ENCODE data around the gene MOGAT1. TPM values are rescaled to one million over a fixed set of nuclear protein-coding genes. Genes with fewer than 3 reads are reported as not detected.

MOGAT1 gene
- total RNA-seq, 4 donors from 2014 or later = not detected

- H3K4me1 ChIP-seq = no peaks in the 10 kb centered on the region
Observed at GRCh38 chr2:222739939-222740338, 68.5 kb downstream of the MOGAT1 start.

GRCh38 chr2:222743251-222743812 lies 71.9 kb downstream of the MOGAT1 start:
- no peaks in the 10 kb centered on the region for H3K9me3 ChIP-seq
- 62% methylated on average over 10 of the region's 10 CpGs for WGBS
- no peak overlapping the region for H3K4me3 ChIP-seq
- H3K27me3 ChIP-seq = no peaks in the 10 kb centered on the region
- no peak for DNase-seq (ENCODE audit: low spot score in 2 of 2)
- H3K4me1 ChIP-seq = no peaks in the 10 kb centered on the region
- H3K27ac ChIP-seq = no peak overlapping the region
- no peaks in the 10 kb centered on the region for H3K36me3 ChIP-seq
- TF ChIP-seq POLR2AphosphoS5 (IDR thresholded peaks at IDR 0.05) (no peak), POLR2A (IDR thresholded peaks at IDR 0.05) (no peak), EP300 (IDR thresholded peaks at IDR 0.05) (no peak), CTCF (IDR thresholded peaks at IDR 0.05) (no peak)

More at GRCh38 chr2:222739939-222740338, 68.5 kb downstream of the MOGAT1 start:
- Histone ChIP-seq H3K36me3 (no peaks in the 10 kb centered on the region), H3K27me3 (no peaks in the 10 kb centered on the region), H3K27ac (no peak overlapping the region), H3K9me3 (no peaks in the 10 kb centered on the region), H3K4me3 (no peak overlapping the region)
- DNase-seq (ENCODE audit: low spot score in 2 of 2) = no peak
- 86% methylated on average over 4 of the region's 4 CpGs for WGBS
- TF ChIP-seq CTCF (IDR thresholded peaks at IDR 0.05) (no peak), POLR2AphosphoS5 (IDR thresholded peaks at IDR 0.05) (no peak), EP300 (IDR thresholded peaks at IDR 0.05) (no peak), POLR2A (IDR thresholded peaks at IDR 0.05) (no peak)

- no peak overlapping the region for H3K27ac ChIP-seq
Observed at GRCh38 chr2:222745836-222746559, 74.5 kb downstream of the MOGAT1 start.

GRCh38 chr2:222747526-222748160 lies 76.2 kb downstream of the MOGAT1 start:
- H3K27ac ChIP-seq = no peak overlapping the region
- no peaks in the 10 kb centered on the region for H3K9me3 ChIP-seq
- DNase-seq (ENCODE audit: low spot score in 2 of 2) = no peak

More at GRCh38 chr2:222745836-222746559, 74.5 kb downstream of the MOGAT1 start:
- no peak for DNase-seq (ENCODE audit: low spot score in 2 of 2)
- H3K4me3 ChIP-seq = no peak overlapping the region
- H3K36me3 ChIP-seq = no peaks in the 10 kb centered on the region
- 66% methylated on average over 8 of the region's 8 CpGs for WGBS
- H3K27me3 ChIP-seq = no peaks in the 10 kb centered on the region
- TF ChIP-seq POLR2A (IDR thresholded peaks at IDR 0.05) = no peak
- no peaks in the 10 kb centered on the region for H3K9me3 ChIP-seq
- no peaks in the 10 kb centered on the region for H3K4me1 ChIP-seq

GRCh38 chr2:222750533-222750932 lies 79.1 kb downstream of the MOGAT1 start:
- 85% methylated on average over 3 of the region's 3 CpGs for WGBS
- H3K27ac ChIP-seq = no peak overlapping the region
- H3K4me1 ChIP-seq = no peaks in the 10 kb centered on the region
- H3K9me3 ChIP-seq = no peaks in the 10 kb centered on the region
- DNase-seq (ENCODE audit: low spot score in 2 of 2) = no peak
- H3K36me3 ChIP-seq = no peaks in the 10 kb centered on the region
- no peaks in the 10 kb centered on the region for H3K27me3 ChIP-seq
- H3K4me3 ChIP-seq = no peak overlapping the region
- TF ChIP-seq EP300 (IDR thresholded peaks at IDR 0.05) (no peak), CTCF (IDR thresholded peaks at IDR 0.05) (no peak), POLR2A (IDR thresholded peaks at IDR 0.05) (no peak), POLR2AphosphoS5 (IDR thresholded peaks at IDR 0.05) (no peak)

More at GRCh38 chr2:222747526-222748160, 76.2 kb downstream of the MOGAT1 start:
- H3K27me3 ChIP-seq = no peaks in the 10 kb centered on the region
- no peaks in the 10 kb centered on the region for H3K4me1 ChIP-seq
- no peaks in the 10 kb centered on the region for H3K36me3 ChIP-seq
- WGBS = 88% methylated on average over 5 of the region's 5 CpGs
- no peak overlapping the region for H3K4me3 ChIP-seq
- TF ChIP-seq EP300 (IDR thresholded peaks at IDR 0.05) = no peak
- no peak for TF ChIP-seq POLR2A (IDR thresholded peaks at IDR 0.05)
- TF ChIP-seq POLR2AphosphoS5 (IDR thresholded peaks at IDR 0.05) = no peak
- TF ChIP-seq CTCF (IDR thresholded peaks at IDR 0.05) = no peak
